GM12878 (cell line): ENCODE results near the gene RNF186. TPM values are rescaled to one million over a fixed set of nuclear protein-coding genes. Genes with fewer than 3 reads are reported as not detected.
A peak's percentile ranks its signal among the peaks of the same experiment; 100 is the strongest.

Source experiments
- ATAC-seq: fragments of 200-7000 bp; cut with Tn5 transposase; 3 replicates; pipeline ENCODE4 v1.9.1; 2020; ENCODE audit warnings: mild to moderate bottlenecking, moderate library complexity
- BruUV-seq: library from RNA; stranded (reverse); fragments of 400-500 nt; replicated peaks from 2 replicates; lab custom pipeline; 2021; lab: Mats Ljungman, UMichigan
- CTCF ChIA-PET: fragments of 300-600 bp; sonication (Branson Sonifier 250); formaldehyde crosslinking; extraction: SDS; loops from one replicate; lab custom pipeline; 2021; ENCODE audit warnings: inconsistent platforms; lab: Yijun Ruan, JAX
- POLR2A ChIA-PET: fragments of 350-600 bp; formaldehyde crosslinking; extraction: SDS; loops from one replicate; lab custom pipeline; 2021; ENCODE audit warnings: inconsistent platforms; lab: Charles Lee
- RAD21 ChIA-PET: fragments of 300-600 bp; sonication (Branson Sonifier 250); formaldehyde crosslinking; loops from one replicate; lab custom pipeline; 2023; ENCODE audit warnings: antibody characterized with exemption; ENCODE audit not compliant: unreplicated experiment; lab: Charles Lee
- SMC1A ChIA-PET: fragments of 300-600 bp; sonication (Branson Sonifier 250); formaldehyde crosslinking; loops from one replicate; lab custom pipeline; 2023; ENCODE audit not compliant: unreplicated experiment, uncharacterized antibody; lab: Charles Lee
- DNase-seq: peaks from one replicate; pipeline ENCODE4 v3.0.0-alpha.2; 2011; ENCODE audit warnings: low read depth, low spot score
- FAIRE-seq: peaks from 3 replicates; lab custom pipeline; 2011; peaks lifted over from hg19 to GRCh38; lab: Jason Lieb, UNC
- H2AFZ ChIP-seq: 2 replicates; pipeline ENCODE4 v1.6.0; 2011; ENCODE audit warnings: low read depth, low read length, control low read depth; ENCODE audit not compliant: control insufficient read depth
- H3K27ac ChIP-seq: 2 replicates; pipeline ENCODE4 v1.5.1; 2011; ENCODE audit warnings: control low read depth; ENCODE audit not compliant: control insufficient read depth, insufficient read depth
- H3K27me3 ChIP-seq, 2 experiments: replicated peaks in 1 of 2; 2 replicates each; pipeline versions ENCODE4 v1.6.0 to v1.6.1; 2011; ENCODE audit warnings: low read length in 1 of 2; ENCODE audit not compliant: control insufficient read depth in 2 of 2, insufficient read depth in 2 of 2
- H3K36me3 ChIP-seq, 2 experiments: 2 replicates each; pipeline ENCODE4 v1.5.1; 2011; ENCODE audit warnings: low read length in 1 of 2; ENCODE audit not compliant: control insufficient read depth in 2 of 2, insufficient read depth in 2 of 2
- H3K4me1 ChIP-seq: 2 replicates; pipeline ENCODE4 v1.6.1; 2011; ENCODE audit warnings: mild to moderate bottlenecking, low read length, moderate library complexity, mixed read lengths; ENCODE audit not compliant: control insufficient read depth, insufficient read depth
- H3K4me2 ChIP-seq: 2 replicates; pipeline ENCODE4 v1.6.0; 2011; ENCODE audit warnings: control low read depth; ENCODE audit not compliant: control insufficient read depth, insufficient read depth
- H3K4me3 ChIP-seq: fragments of 200-600 bp; sonication (generic); 2 replicates; pipeline ENCODE4 v1.5.1; 2016
- H3K79me2 ChIP-seq: 2 replicates; pipeline ENCODE4 v1.6.0; 2011; ENCODE audit warnings: low read length; ENCODE audit not compliant: control insufficient read depth, insufficient read depth
- H3K9ac ChIP-seq: 2 replicates; pipeline ENCODE4 v1.8.0; 2011; ENCODE audit warnings: low read length, control low read depth, mixed read lengths; ENCODE audit not compliant: control insufficient read depth, insufficient read depth
- H3K9me3 ChIP-seq: replicated peaks from 3 replicates; pipeline ENCODE4 v1.5.1; 2011; ENCODE audit warnings: mild to moderate bottlenecking, low read length; ENCODE audit not compliant: control insufficient read depth, insufficient read depth
- H4K20me1 ChIP-seq: 2 replicates; pipeline ENCODE4 v1.6.0; 2011; ENCODE audit not compliant: control insufficient read depth, insufficient read depth
- BCLAF1 ChIP-seq: fragments of 450-650 bp; IDR thresholded peaks from 2 replicates; pipeline ENCODE4 v1.6.1; 2017; ENCODE audit warnings: antibody characterized with exemption, mild to moderate bottlenecking, moderate library complexity
- DPF2 ChIP-seq: fragments of 450-650 bp; IDR thresholded peaks from 2 replicates; pipeline ENCODE4 v1.6.1; 2017; ENCODE audit warnings: mild to moderate bottlenecking
- EGR1 ChIP-seq, 2 experiments: IDR thresholded peaks; 1 replicate in 1 of 2; 2 replicates in 1 of 2; pipeline ENCODE4 v1.6.1; 2011 to 2012; ENCODE audit warnings: low read depth in 2 of 2, low read length in 2 of 2, borderline replicate concordance in 1 of 2, mild to moderate bottlenecking in 1 of 2, moderate library complexity in 1 of 2
- MLLT1 ChIP-seq: fragments of 450-650 bp; IDR thresholded peaks from 2 replicates; pipeline ENCODE4 v1.6.1; 2016; ENCODE audit warnings: mild to moderate bottlenecking
- MYC ChIP-seq: IDR thresholded peaks from 2 replicates; pipeline ENCODE4 v1.6.1; 2011; ENCODE audit warnings: mild to moderate bottlenecking, low read length, moderate library complexity, inconsistent platforms; ENCODE audit not compliant: insufficient read depth, insufficient replicate concordance, insufficient read length, severe bottlenecking
- NR2F1 ChIP-seq: fragments of 450-650 bp; conservative IDR thresholded peaks from 2 replicates; pipeline ENCODE4 v1.6.1; 2017; ENCODE audit warnings: mild to moderate bottlenecking
- SIN3A ChIP-seq: IDR thresholded peaks from 2 replicates; pipeline ENCODE4 v1.6.1; 2012; ENCODE audit warnings: low read depth, low read length, improper control_type of control experiment
- SMARCA5 ChIP-seq: fragments of 450-650 bp; IDR thresholded peaks from 2 replicates; pipeline ENCODE4 v1.6.1; 2017; ENCODE audit warnings: mild to moderate bottlenecking
- ZNF384 ChIP-seq: IDR thresholded peaks from 2 replicates; pipeline ENCODE4 v1.6.1; 2012; ENCODE audit warnings: low read depth, mild to moderate bottlenecking, low read length, improper control_type of control experiment, borderline replicate concordance
- WGBS: methylation state at CpG from one replicate; pipeline ENCODE4 v1.1.6; 2016; ENCODE audit warnings: low lambda C conversion rate; ENCODE audit not compliant: insufficient replicate concordance, insufficient coverage; ENCODE audit errors: missing lambda C conversion rate; 5-methylcytosine and 5-hydroxymethylcytosine counted together
- in situ Hi-C: fragments of 300-500 bp; cut with MboI; formaldehyde crosslinking; loops from 9 replicates; pipeline ENCODE4 v1.14.3; 2018; ENCODE audit warnings: mixed read lengths
- intact Hi-C: fragments of 100-400 bp; cut with micrococcal nuclease; formaldehyde crosslinking; loops from one replicate; pipeline ENCODE4 v1.14.2; 2022; ENCODE audit not compliant: unreplicated experiment
- polyA plus RNA-seq, 11 experiments: library from polyadenylated mRNA; depleted of rRNA in 4 of 11; unstranded in 6 of 11; stranded (reverse) in 5 of 11; fragments of >200 nt; fragmentation: Nextera tagmentation in 4 of 11; fragmentation: Illumina TruSeq in 1 of 11; extraction: Ambion mirVana in 4 of 11; extraction: Trizol in 1 of 11; gene quantifications; 1 replicate in 1 of 11; 2 replicates in 10 of 11; pipeline versions ENCODE4 v1.2.1 to v1.2.3, GENCODE V29; 2011 to 2016; ENCODE audit warnings: inconsistent platforms in 2 of 11, missing spikeins in 2 of 11, low read depth in 1 of 11
- total RNA-seq, 4 experiments: library from RNA; depleted of rRNA in 3 of 4; stranded (reverse); fragments of >200 nt in 3 of 4; fragmentation: Illumina TruSeq in 1 of 4; extraction: Trizol in 1 of 4; gene quantifications; 2 replicates each; pipeline versions ENCODE4 v1.2.1 to v1.2.3, GENCODE V29; 2013 to 2021
- TF ChIP-seq, protein P1 (sequence below): IDR thresholded peaks from 2 replicates; pipeline ENCODE4 v1.6.1; 2012; ENCODE audit warnings: low read depth, low read length, improper control_type of control experiment

The RNF186 gene
- total and polyA plus RNA-seq, 10 of the 15 experiments (the other 5 are each of a cell fraction or from before 2014, with no cell fraction given): not detected

DNA sequence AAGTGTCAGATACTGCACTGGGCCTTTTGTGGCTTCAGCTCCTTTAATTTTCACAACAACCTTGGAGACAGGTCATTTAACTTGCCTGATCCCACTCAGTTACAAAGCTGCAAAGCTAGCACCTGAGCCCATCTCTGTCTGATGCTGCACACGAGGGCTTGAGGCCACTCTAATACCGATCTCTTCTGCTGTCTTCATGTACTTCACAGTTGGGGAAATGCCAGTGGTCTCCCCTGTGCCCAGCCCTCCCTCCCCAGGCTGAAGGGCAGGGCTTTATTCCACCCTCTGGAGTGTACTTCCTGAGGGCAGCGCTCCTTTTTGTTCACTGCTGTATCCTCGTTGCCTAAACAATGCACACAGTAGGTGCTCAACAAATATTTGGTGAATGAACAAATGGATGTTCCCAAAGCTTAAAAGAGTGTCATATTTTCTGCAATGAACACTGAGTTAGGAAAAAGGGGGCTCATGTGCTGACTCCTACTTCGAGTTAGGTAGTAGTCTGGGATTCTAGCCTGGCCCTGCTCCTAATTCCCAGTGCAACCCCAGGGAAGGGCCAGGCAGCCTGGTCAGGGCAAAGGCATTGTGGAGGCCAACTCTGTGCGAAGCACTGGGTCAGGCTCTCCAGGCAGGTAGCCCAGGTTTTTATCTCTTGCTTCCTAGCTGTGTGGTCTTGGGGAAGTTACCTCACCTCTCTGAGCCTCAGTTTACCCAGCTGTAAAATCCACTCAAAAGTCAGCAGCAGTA, 16.4 kb downstream of the RNF186 start:
- Histone ChIP-seq H4K20me1 (no peaks in the 10 kb centered on the region), H3K79me2 (peaks cover 4% of the 10 kb centered on the region), H3K27me3 (no peaks in the 10 kb centered on the region), H3K4me2 (peak overlapping the region; percentile 94), H3K4me3 (peak overlapping the region; percentile 66), H3K4me1 (peaks cover 15% of the 10 kb centered on the region), H3K36me3 (no peaks in the 10 kb centered on the region), H3K9ac (peak overlapping the region; percentile 83), H3K9me3 (no peaks in the 10 kb centered on the region), H3K27ac (peak overlapping the region; percentile 84), H2AFZ (peak overlapping the region; percentile 79)
- in situ Hi-C loops: no loop called here
- no peak for DNase-seq
- ChIA-PET POLR2A (no interaction called here), CTCF (interaction anchor here (0.6 to 1.5 kb wide), 8 partner anchors 9 to 198 kb away, joined by 3 to 8 read pairs (median 4); partner anchors contain the start of gene OTUD3), SMC1A (interaction anchor here (0.9 kb wide), 1 partner anchor 11 kb away, joined by 3 read pairs; no protein-coding TSS in a partner anchor), RAD21 (no interaction called here)
- 57% methylated on average over 6 of the region's 6 CpGs for WGBS
- no TSS peak for BruUV-seq
- peak; percentile 11; the same call in 1 of the 2 replicates for TF ChIP-seq DPF2
- TF ChIP-seq MLLT1: no peak
- TF ChIP-seq SMARCA5: peak; percentile 59
- intact Hi-C loops: no loop called here
- FAIRE-seq: peak; percentile 65
- ATAC-seq: peak; percentile 11

- Histone ChIP-seq H3K27ac (no peak overlapping the region), H3K9ac (no peak overlapping the region), H2AFZ (no peak overlapping the region), H4K20me1 (no peaks in the 10 kb centered on the region), H3K4me3 (no peak overlapping the region), H3K79me2 (peaks cover 4% of the 10 kb centered on the region), H3K36me3 (no peaks in the 10 kb centered on the region), H3K9me3 (no peaks in the 10 kb centered on the region), H3K4me2 (no peak overlapping the region; the same call in 1 of the 2 replicates), H3K4me1 (peaks cover 24% of the 10 kb centered on the region), H3K27me3 (no peaks in the 10 kb centered on the region)
- 96% methylated on average over 5 of the region's 5 CpGs for WGBS
- ATAC-seq (no peak), DNase-seq (no peak), FAIRE-seq (no peak)
- POLR2A ChIA-PET: no interaction called here
- intact Hi-C loops (no loop called here), in situ Hi-C loops (no loop called here)
- no TSS peak for BruUV-seq
- RAD21 ChIA-PET: no interaction called here
- CTCF ChIA-PET: interaction anchor here (1.0 to 1.5 kb wide), 5 partner anchors 8 to 197 kb away, joined by 3 to 4 read pairs (median 3); partner anchors contain the start of gene OTUD3
- SMC1A ChIA-PET: interaction anchor here (0.9 kb wide), 1 partner anchor 10 kb away, joined by 3 read pairs; no protein-coding TSS in a partner anchor
- TF ChIP-seq EGR1 (IDR thresholded peaks at IDR 0.05; ENCODE audit: borderline replicate concordance in 1 of 2, low read depth in 2 of 2, low read length in 2 of 2) (no peak), NR2F1 (no peak), ZNF384 (no peak), MYC (no peak), BCLAF1 (no peak), SIN3A (no peak)
- TF ChIP-seq, protein P1, sequence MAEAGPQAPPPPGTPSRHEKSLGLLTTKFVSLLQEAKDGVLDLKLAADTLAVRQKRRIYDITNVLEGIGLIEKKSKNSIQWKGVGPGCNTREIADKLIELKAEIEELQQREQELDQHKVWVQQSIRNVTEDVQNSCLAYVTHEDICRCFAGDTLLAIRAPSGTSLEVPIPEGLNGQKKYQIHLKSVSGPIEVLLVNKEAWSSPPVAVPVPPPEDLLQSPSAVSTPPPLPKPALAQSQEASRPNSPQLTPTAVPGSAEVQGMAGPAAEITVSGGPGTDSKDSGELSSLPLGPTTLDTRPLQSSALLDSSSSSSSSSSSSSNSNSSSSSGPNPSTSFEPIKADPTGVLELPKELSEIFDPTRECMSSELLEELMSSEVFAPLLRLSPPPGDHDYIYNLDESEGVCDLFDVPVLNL: no peak
These were observed 17.3 kb downstream of the RNF186 start for GRCh38 chr1:19797827-19798226.
